Uterus (tissue), 2 donors: ENCODE results near the gene CASP10.

Experiments
- CTCF ChIP-seq, 4 experiments: fragments of 200-600 bp in 2 of 4; fragments of 450-650 bp in 2 of 4; sonication (generic) in 2 of 4; IDR thresholded peaks; one replicate each; pipeline ENCODE4 v1.5.1; 2016 to 2019; ENCODE audit warnings: antibody characterized with exemption in 4 of 4, mild to moderate bottlenecking in 2 of 4, moderate library complexity in 1 of 4
- POLR2A ChIP-seq, 2 donors: fragments of 450-650 bp; IDR thresholded peaks; one replicate each; pipeline ENCODE4 v1.6.1; 2016; ENCODE audit warnings: antibody characterized with exemption in 2 of 2, mild to moderate bottlenecking in 1 of 2, moderate library complexity in 1 of 2

- TF ChIP-seq POLR2A (IDR thresholded peaks at IDR 0.05) (no peak), CTCF (IDR thresholded peaks at IDR 0.05) (no peak)
Observed at GRCh38 chr2:201157694-201158093, 25.2 kb upstream of the CASP10 start.
